ENCODE measurements around the gene DHH. TPM values are rescaled to one million over a fixed set of nuclear protein-coding genes. Genes with fewer than 3 reads are reported as not detected.
A peak's percentile ranks its signal among the peaks of the same experiment; 100 is the strongest.

DHH gene
- total RNA-seq, 1 experiment from 2014 or later = 0.13 TPM

DNA sequence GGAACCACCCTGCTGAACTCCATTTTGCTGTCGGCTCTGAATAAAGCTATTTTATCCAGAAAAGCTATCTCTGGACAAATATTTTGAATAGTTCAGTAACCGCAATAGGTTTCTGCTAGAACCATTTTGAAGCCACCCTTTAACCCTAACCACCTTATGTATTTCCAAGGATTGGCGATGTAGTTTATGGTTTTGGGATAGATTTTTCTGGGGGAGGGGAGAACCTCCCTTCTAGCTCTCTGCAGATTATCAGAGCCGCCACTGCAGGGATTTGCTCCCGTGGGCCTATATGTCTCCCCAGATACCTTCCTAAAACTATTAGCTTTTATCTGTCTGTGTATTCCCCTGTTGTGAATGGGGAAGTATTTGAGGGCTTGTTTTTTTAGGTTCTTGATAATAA is 38.4 kb upstream of the DHH start:
- Histone ChIP-seq H3K4me1 (replicated peaks; ENCODE audit: insufficient read depth) (peaks cover 26% of the 10 kb centered on the region), H3K9me2 (ENCODE audit: insufficient read depth) (no peaks in the 10 kb centered on the region), H3K36me3 (ENCODE audit: low read depth) (peaks cover 11% of the 10 kb centered on the region; the same call in 1 of the 2 replicates), H3K4me2 (peak overlapping the region; percentile 79), H3K27ac (no peak overlapping the region), H3K27me3 (ENCODE audit: insufficient read depth, low read depth) (no peaks in the 10 kb centered on the region), H3F3A (ENCODE audit: insufficient read depth, low read depth) (peaks cover 38% of the 10 kb centered on the region), H4K20me1 (ENCODE audit: insufficient read depth) (no peaks in the 10 kb centered on the region), H3K79me2 (ENCODE audit: low read depth) (peaks cover 38% of the 10 kb centered on the region), H3K4me3 (no peak overlapping the region), H3K9me3 (ENCODE audit: insufficient read depth, low read depth) (no peaks in the 10 kb centered on the region), H2AFZ (no peak overlapping the region)
- intact Hi-C loops (cut with micrococcal nuclease; ENCODE audit: unreplicated experiment) = loop anchor here (5.0 kb wide), 1 partner anchor 69 kb away; no protein-coding TSS in a partner anchor
- no TSS peak for BruUV-seq (replicated peaks)
- DNase-seq = no peak
- TF ChIP-seq EZH2 (IDR thresholded peaks at IDR 0.05; ENCODE audit: low read depth) = no peak
- no peak for TF ChIP-seq CTCF (conservative IDR thresholded peaks at IDR 0.05)
- POLR2A ChIA-PET (ENCODE audit: unreplicated experiment) = interaction anchor here (0.6 to 0.9 kb wide), 3 partner anchors 55 to 133 kb away, joined by 6 to 16 read pairs (median 10); no protein-coding TSS in a partner anchor
- CTCF ChIA-PET = interaction anchor here (0.6 to 0.7 kb wide), 3 partner anchors 45 to 318 kb away, joined by 3 to 10 read pairs (median 7); no protein-coding TSS in a partner anchor

- Histone ChIP-seq H3K4me3 (peak overlapping the region; percentile 84), H3K4me2 (peak overlapping the region; percentile 79), H3K9me2 (ENCODE audit: insufficient read depth) (no peaks in the 10 kb centered on the region), H3K79me2 (ENCODE audit: low read depth) (peaks cover 38% of the 10 kb centered on the region), H3K36me3 (ENCODE audit: low read depth) (peaks cover 11% of the 10 kb centered on the region; the same call in 1 of the 2 replicates), H3K4me1 (replicated peaks; ENCODE audit: insufficient read depth) (peaks cover 26% of the 10 kb centered on the region), H3K27me3 (ENCODE audit: insufficient read depth, low read depth) (no peaks in the 10 kb centered on the region), H3F3A (ENCODE audit: insufficient read depth, low read depth) (peaks cover 48% of the 10 kb centered on the region), H3K27ac (peak overlapping the region; percentile 22), H2AFZ (peak overlapping the region; percentile 87), H4K20me1 (ENCODE audit: insufficient read depth) (no peaks in the 10 kb centered on the region), H3K9me3 (ENCODE audit: insufficient read depth, low read depth) (no peaks in the 10 kb centered on the region)
- BruUV-seq (replicated peaks) = TSS peak; percentile 56
- intact Hi-C loops (cut with micrococcal nuclease; ENCODE audit: unreplicated experiment) = loop anchor here (5.0 kb wide), 1 partner anchor 70 kb away; no protein-coding TSS in a partner anchor
- CTCF ChIA-PET = interaction anchor here (0.5 to 2.7 kb wide), 4 partner anchors 8 to 117 kb away, joined by 3 to 23 read pairs (median 4); no protein-coding TSS in a partner anchor
- no peak for DNase-seq
- no peak for TF ChIP-seq CTCF (conservative IDR thresholded peaks at IDR 0.05)
- TF ChIP-seq EZH2 (IDR thresholded peaks at IDR 0.05; ENCODE audit: low read depth) = no peak
- POLR2A ChIA-PET (ENCODE audit: unreplicated experiment) = interaction anchor here (0.6 to 0.7 kb wide), 5 partner anchors 15 to 432 kb away, joined by 3 to 27 read pairs (median 4); no protein-coding TSS in a partner anchor
These were observed 37.4 kb upstream of the DHH start for GRCh38 chr12:49131894-49132461.

- DNase-seq = peak; percentile 63 to 93
- H2AFZ ChIP-seq = peak within 1 kb of the TSS; percentile 95
- TF ChIP-seq CTCF (conservative IDR thresholded peaks at IDR 0.05) (no peak), EZH2 (IDR thresholded peaks at IDR 0.05; ENCODE audit: low read depth) (no peak)
- peak within 1 kb of the TSS; percentile 84 for H3K4me3 ChIP-seq
- no peaks in the 10 kb centered on the region for H3K9me3 ChIP-seq (ENCODE audit: insufficient read depth, low read depth)
- CTCF ChIA-PET = interaction anchor here (0.5 to 2.7 kb wide), 5 partner anchors 13 to 117 kb away, joined by 4 to 23 read pairs (median 6); no protein-coding TSS in a partner anchor
- H3K9me2 ChIP-seq (ENCODE audit: insufficient read depth) = no peaks in the 10 kb centered on the region
- peaks cover 26% of the 10 kb centered on the region for H3K4me1 ChIP-seq (replicated peaks; ENCODE audit: insufficient read depth)
- peaks cover 38% of the 10 kb centered on the region for H3K79me2 ChIP-seq (ENCODE audit: low read depth)
- peaks cover 55% of the 10 kb centered on the region for H3F3A ChIP-seq (ENCODE audit: insufficient read depth, low read depth)
- intact Hi-C loops (cut with micrococcal nuclease; ENCODE audit: unreplicated experiment) = loop anchor here (5.0 kb wide), 1 partner anchor 71 kb away; no protein-coding TSS in a partner anchor
- peak within 1 kb of the TSS; percentile 79 for H3K4me2 ChIP-seq
- peaks cover 11% of the 10 kb centered on the region; the same call in 1 of the 2 replicates for H3K36me3 ChIP-seq (ENCODE audit: low read depth)
- no peaks in the 10 kb centered on the region for H4K20me1 ChIP-seq (ENCODE audit: insufficient read depth)
- POLR2A ChIA-PET (ENCODE audit: unreplicated experiment) = interaction anchor here (0.5 to 1.2 kb wide), 12 partner anchors 15 to 431 kb away, joined by 3 to 27 read pairs (median 6); no protein-coding TSS in a partner anchor
- H3K27me3 ChIP-seq (ENCODE audit: insufficient read depth, low read depth) = no peaks in the 10 kb centered on the region
- BruUV-seq (replicated peaks) = no TSS peak
- H3K27ac ChIP-seq = peak within 1 kb of the TSS; percentile 94
These were observed 36.7 kb upstream of the DHH start, which contains the start of gene TUBA1B for GRCh38 chr12:49131051-49131893. TSS of gene TUBA1B (minus strand) at chr12:49131395. CDS start at chr12:49131300, 95 bp downstream.

All from PC-9 (cell line).